Neural crest cell (in vitro differentiated cells): Measurements from ENCODE around the gene RPN2. TPM values are rescaled to one million over a fixed set of nuclear protein-coding genes. Genes with fewer than 3 reads are reported as not detected.
A peak's percentile ranks its signal among the peaks of the same experiment; 100 is the strongest.

Source experiments
- DNase-seq: peaks from one replicate; pipeline ENCODE4 v3.0.0; 2021; ENCODE audit warnings: low read depth, mixed read lengths, low spot score
- H3K27ac Mint-ChIP-seq: one replicate; pipeline ENCODE4 v1.8.0; 2021; ENCODE audit warnings: mild to moderate bottlenecking, mixed read lengths; ENCODE audit not compliant: unreplicated experiment
- H3K27me3 Mint-ChIP-seq: 2 replicates; pipeline ENCODE4 v1.8.0; 2021; ENCODE audit warnings: low read depth, mild to moderate bottlenecking, mixed read lengths
- H3K36me3 Mint-ChIP-seq: 2 replicates; pipeline ENCODE4 v1.8.0; 2021; ENCODE audit warnings: low read depth, mild to moderate bottlenecking, mixed read lengths
- H3K4me1 Mint-ChIP-seq: 2 replicates; pipeline ENCODE4 v1.8.0; 2021; ENCODE audit warnings: mixed read lengths
- H3K4me3 Mint-ChIP-seq: one replicate; pipeline ENCODE4 v1.8.0; 2021; ENCODE audit warnings: mild to moderate bottlenecking, mixed read lengths
- H3K9me3 Mint-ChIP-seq: 2 replicates; pipeline ENCODE4 v1.8.0; 2021; ENCODE audit warnings: mixed read lengths
- total RNA-seq: library from RNA; stranded (reverse); gene quantifications from 2 replicates; pipeline ENCODE4 v1.2.1, GENCODE V29; 2021
- TF ChIP-seq, protein P1 (sequence below): fragments of 200-600 bp; sonication (generic); conservative IDR thresholded peaks from 2 replicates; pipeline ENCODE4 v1.5.0; 2021; ENCODE audit warnings: antibody characterized with exemption, mild to moderate bottlenecking

RPN2 gene
- total RNA-seq, 1 donor from 2014 or later, result 203 TPM

DNA sequence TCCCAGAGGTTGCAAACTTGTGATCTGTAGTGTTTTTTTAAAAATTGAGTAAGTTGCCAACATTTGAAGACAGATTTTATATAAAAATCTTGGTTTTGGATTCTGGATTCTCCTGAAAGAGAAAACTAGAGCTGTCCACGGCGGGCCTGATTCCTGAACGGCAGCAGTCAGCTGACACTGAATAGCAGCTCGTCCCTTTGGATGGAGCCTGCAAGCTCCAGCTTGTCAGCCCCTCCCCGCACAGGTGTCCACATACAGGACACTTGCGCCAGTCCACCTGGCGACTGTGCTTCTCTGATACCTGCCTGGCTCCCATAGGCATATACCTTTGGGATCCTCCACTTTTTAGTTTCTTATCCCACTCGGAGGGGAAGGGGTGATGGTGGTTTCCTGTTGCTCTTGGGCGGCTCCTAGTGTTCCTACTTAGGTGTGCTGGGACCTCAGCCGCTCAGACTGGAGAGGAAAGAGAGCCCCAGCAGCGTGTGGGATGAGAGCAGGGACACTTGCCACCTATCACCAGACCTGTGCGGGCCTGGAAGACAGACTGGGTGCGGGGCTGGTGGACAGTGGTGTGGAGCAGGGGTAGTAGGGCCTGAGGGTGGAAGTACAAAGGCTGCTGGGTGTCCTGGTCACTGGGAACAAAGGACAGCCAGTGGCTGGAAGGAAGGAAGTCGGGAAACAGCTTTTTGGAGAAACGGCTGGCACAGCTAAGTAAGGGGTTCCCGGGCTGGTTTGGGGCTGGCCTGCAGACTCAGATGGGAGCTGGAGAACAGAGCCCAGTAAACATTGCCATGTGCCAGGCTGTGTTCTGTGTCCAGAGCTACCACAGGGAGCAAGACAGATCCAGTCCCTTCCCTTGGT lies 64.2 kb downstream of the RPN2 start:
- H3K4me3 Mint-ChIP-seq, result peak overlapping the region; percentile 24
- TF ChIP-seq, protein P1, sequence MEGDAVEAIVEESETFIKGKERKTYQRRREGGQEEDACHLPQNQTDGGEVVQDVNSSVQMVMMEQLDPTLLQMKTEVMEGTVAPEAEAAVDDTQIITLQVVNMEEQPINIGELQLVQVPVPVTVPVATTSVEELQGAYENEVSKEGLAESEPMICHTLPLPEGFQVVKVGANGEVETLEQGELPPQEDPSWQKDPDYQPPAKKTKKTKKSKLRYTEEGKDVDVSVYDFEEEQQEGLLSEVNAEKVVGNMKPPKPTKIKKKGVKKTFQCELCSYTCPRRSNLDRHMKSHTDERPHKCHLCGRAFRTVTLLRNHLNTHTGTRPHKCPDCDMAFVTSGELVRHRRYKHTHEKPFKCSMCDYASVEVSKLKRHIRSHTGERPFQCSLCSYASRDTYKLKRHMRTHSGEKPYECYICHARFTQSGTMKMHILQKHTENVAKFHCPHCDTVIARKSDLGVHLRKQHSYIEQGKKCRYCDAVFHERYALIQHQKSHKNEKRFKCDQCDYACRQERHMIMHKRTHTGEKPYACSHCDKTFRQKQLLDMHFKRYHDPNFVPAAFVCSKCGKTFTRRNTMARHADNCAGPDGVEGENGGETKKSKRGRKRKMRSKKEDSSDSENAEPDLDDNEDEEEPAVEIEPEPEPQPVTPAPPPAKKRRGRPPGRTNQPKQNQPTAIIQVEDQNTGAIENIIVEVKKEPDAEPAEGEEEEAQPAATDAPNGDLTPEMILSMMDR, result peak; percentile 18
- H3K27ac Mint-ChIP-seq, result no peak overlapping the region
- no peaks in the 10 kb centered on the region for H3K27me3 Mint-ChIP-seq
- DNase-seq, result no peak
- H3K36me3 Mint-ChIP-seq, result peaks cover 30% of the 10 kb centered on the region
- peaks cover 55% of the 10 kb centered on the region for H3K4me1 Mint-ChIP-seq
- no peaks in the 10 kb centered on the region for H3K9me3 Mint-ChIP-seq

DNA sequence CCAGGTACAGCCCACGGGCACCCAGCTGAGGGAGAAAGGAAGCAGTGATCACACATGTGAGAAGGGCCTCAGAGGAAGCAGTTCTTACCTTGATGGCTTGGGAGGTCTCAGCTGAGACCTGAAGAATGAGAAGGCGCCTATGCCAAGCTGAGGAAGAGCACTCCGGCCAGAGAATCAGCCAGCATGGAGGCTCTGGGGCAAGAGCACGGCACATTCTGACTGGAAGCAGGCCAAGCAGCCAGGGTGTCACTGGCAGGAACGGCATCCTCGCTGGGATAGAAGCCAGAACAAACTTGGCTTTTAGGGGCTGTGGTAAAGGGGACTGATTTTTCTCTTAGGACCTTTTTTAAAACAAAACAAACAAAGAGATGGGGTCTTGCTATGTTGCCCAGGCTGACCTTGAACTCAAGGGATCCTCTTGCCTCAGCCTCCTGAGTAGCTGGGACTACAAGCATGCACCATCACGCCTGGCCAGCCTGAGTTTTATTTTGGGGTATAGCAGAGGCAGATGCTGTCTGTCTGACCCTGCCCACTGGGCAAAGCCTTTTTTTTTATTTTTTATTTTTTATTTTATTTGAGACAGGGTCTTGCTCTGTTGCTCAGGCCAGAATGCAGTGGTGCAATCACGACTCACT lies 64.9 kb downstream of the RPN2 start:
- no peak for DNase-seq
- no peaks in the 10 kb centered on the region for H3K9me3 Mint-ChIP-seq
- no peaks in the 10 kb centered on the region for H3K27me3 Mint-ChIP-seq
- no peak overlapping the region for H3K27ac Mint-ChIP-seq
- peaks cover 47% of the 10 kb centered on the region for H3K4me1 Mint-ChIP-seq
- TF ChIP-seq, protein P1, result no peak
- H3K4me3 Mint-ChIP-seq, result no peak overlapping the region
- peaks cover 26% of the 10 kb centered on the region for H3K36me3 Mint-ChIP-seq

DNA sequence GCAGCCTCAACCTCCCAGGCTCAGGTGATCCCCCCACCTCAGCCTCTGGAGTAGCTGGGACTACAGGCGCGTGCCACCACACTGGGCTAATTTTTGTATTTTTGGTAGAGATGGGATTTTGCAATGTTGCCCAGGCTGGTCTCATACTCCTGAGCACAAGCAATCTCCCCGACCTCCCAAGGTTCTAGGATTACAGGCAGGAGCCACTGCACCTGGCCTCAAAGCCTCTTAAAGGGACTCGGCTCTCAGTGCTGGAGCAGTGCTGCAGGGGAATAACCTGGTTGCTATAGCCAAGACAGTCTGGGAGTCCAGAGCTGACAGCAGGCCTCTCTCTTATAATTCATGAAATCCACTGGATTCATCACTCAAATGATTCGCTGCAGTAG lies 65.4 kb downstream of the RPN2 start:
- Mint-ChIP-seq H3K27me3 (no peaks in the 10 kb centered on the region), H3K27ac (no peak overlapping the region), H3K9me3 (no peaks in the 10 kb centered on the region), H3K36me3 (peaks cover 24% of the 10 kb centered on the region), H3K4me3 (peak overlapping the region; percentile 18), H3K4me1 (peaks cover 43% of the 10 kb centered on the region)
- DNase-seq, result no peak
- TF ChIP-seq, protein P1, result no peak

DNA sequence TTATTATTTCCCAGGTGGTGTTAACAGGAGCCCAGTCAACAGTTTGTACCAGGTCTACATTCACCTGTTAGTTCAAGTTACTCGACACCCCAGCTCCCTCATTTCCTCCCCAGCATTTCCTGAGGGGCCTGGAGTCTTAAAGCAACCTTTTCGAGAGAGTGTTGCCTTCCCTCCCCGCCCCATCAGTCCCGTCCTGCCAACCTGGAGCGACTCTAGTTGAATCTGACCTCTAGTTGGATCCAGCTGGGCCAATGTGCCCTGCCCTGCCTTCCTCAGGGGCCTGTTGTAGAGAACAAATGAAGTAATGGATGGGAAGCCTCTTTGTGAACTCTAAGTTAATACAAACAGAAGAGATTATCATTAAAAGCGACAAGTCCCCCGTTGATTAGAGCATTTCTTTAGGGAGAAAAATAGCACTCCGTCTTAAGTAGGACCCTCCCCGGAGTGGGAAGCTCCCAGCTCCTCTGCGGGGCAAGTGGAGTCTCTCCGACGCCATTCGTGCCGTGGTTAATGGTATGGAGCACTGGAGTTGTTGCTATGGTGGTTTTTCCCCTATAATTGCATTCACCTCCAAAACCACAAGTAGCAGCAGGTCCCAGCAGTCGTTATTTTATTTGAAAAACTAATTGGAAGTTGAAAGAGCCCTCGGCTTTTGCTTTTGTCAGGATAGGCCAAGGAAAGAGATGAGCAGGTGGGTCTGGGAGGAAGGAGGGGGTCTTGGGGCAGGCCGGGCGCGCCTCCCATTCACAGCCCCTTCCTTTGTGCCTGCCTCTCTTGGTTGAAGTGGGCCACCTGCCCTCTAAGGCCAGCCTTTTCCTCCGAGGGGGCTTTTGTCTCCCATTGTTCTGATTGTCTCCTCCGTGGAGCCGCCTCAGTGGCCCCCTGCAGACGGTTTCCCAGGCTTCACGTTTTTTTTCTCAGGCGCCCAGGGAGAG lies 66.4 kb downstream of the RPN2 start:
- TF ChIP-seq, protein P1, result no peak
- Mint-ChIP-seq H3K27ac (peak overlapping the region; percentile 96), H3K4me1 (peaks cover 41% of the 10 kb centered on the region), H3K4me3 (peak overlapping the region; percentile 18), H3K36me3 (peaks cover 19% of the 10 kb centered on the region), H3K27me3 (no peaks in the 10 kb centered on the region), H3K9me3 (no peaks in the 10 kb centered on the region)
- DNase-seq, result no peak

DNA sequence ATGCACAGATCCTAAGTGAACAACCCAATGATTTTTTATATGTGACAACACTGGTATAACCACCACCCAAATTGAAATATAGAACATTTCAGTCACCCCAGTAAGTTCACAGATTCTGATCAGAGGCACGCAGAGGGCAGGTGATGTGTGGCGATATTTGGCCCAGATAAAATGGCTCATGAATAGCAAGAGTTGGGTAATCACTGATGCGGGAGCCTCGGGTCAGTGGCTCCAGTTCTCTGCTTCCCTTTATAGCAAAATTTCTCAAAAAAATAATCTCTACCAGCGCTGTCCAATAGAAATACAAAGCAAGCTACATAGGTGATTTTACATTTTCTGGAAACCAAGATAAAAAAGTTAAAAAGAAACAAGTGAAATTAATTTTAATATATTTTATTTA lies 67.6 kb downstream of the RPN2 start:
- Mint-ChIP-seq H3K9me3 (no peaks in the 10 kb centered on the region), H3K4me1 (peaks cover 48% of the 10 kb centered on the region), H3K27me3 (no peaks in the 10 kb centered on the region), H3K36me3 (peaks cover 13% of the 10 kb centered on the region), H3K27ac (peak overlapping the region; percentile 96), H3K4me3 (no peak overlapping the region)
- TF ChIP-seq, protein P1, result no peak
- DNase-seq, result no peak
